Erythroblast (primary cell): ENCODE data around the gene HDAC3.

Experiments used
- GATA1 ChIP-seq: IDR thresholded peaks from 2 replicates; pipeline ENCODE4 v1.6.1; 2011; ENCODE audit warnings: low read depth, mild to moderate bottlenecking, control low read depth, low read length, moderate library complexity
- POLR2A ChIP-seq: IDR thresholded peaks from 2 replicates; pipeline ENCODE4 v1.6.1; 2011; ENCODE audit warnings: mild to moderate bottlenecking, low read length

DNA sequence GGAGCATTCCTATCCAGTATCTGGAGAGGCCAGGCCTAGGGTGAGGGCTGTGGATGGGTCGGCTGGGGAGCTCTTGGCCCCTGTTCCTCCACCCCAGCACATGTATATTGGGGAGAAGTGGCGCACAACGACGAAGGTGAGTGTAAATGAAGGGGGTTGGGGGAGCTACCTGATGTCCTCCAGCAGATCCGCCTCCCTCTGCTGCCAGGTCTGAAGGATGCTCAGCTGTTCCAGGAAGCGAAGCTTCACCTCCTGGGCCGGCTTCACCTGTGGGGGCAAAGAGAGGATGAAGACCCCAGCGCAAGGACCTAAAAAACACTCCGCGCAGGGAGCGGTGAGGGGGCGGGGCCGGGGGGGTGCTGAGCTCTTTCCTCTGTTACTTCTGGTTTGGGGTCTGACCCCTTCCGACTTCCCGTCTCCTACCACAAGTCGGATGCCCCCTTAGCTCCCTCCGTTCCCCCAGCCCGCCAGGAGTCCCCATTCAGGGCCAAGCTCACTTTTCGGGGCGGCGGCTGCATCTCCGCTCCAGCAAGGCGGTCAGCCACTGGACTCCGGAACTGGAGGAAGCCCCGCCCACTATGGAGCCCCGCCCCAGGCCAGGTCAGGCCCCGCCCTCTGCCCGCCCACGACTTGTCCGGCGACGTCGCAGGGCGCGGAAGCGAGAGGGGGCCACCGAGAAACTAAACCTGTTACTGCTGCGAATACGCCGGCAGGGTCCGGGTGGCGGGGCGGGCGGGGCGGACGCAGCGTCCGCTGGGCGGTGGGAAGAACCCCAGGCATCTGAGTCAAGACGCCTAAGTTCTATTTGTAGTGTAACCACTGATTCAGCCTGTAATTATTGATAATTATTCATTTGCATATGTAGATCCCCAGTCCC, 14.4 kb upstream of the HDAC3 start, which contains the start of gene FCHSD1:
- peak; percentile 21 for TF ChIP-seq POLR2A
- TF ChIP-seq GATA1 = no peak
